ENCODE measurements around the gene GPR37.

Gene GPR37

GRCh38 chr7:124697746-124698145 is 67.8 kb downstream of the GPR37 start:
- H3K27me3 ChIP-seq (ENCODE audit: control insufficient read depth in 3 of 3, insufficient read depth in 3 of 3, low read depth in 1 of 3, low read length in 3 of 3): no peaks in the 10 kb centered on the region
- H2BK5ac ChIP-seq (ENCODE audit: low read length): no peak overlapping the region
- H3K23ac ChIP-seq (ENCODE audit: low read depth, low read length, poor library complexity): no peak overlapping the region
- H3K4me2 ChIP-seq (ENCODE audit: insufficient read depth, low read length, poor library complexity, severe bottlenecking): no peak overlapping the region
- no peak overlapping the region for H3K18ac ChIP-seq (ENCODE audit: low read length)
- H2BK120ac ChIP-seq (ENCODE audit: low read depth, low read length): no peak overlapping the region
- no peaks in the 10 kb centered on the region for H3K36me3 ChIP-seq (replicated peaks in 1 of 2; ENCODE audit: control insufficient read depth in 2 of 2, insufficient read depth in 2 of 2, low read length in 2 of 2)
- WGBS, 2 donors (ENCODE audit: extremely low coverage in 2 of 2, insufficient read length in 2 of 2, insufficient replicate concordance in 1 of 2): no CpG with 5 or more reads among the region's 4 CpGs
- H2BK15ac ChIP-seq (ENCODE audit: low read length): no peak overlapping the region
- H2AK5ac ChIP-seq (ENCODE audit: low read depth, low read length): no peak overlapping the region
- no peaks in the 10 kb centered on the region for H3K9me3 ChIP-seq (replicated peaks in 1 of 2; ENCODE audit: control insufficient read depth in 2 of 2, insufficient read depth in 1 of 2, low read depth in 1 of 2, low read length in 2 of 2)
- H2AFZ ChIP-seq (ENCODE audit: low read length): no peak overlapping the region
- H2BK12ac ChIP-seq (ENCODE audit: low read length): no peak overlapping the region
- no peak for DNase-seq (ENCODE audit: low spot score)
- no peak overlapping the region for H3K4ac ChIP-seq (ENCODE audit: low read length)
- no peaks in the 10 kb centered on the region for H3K4me1 ChIP-seq (ENCODE audit: control insufficient read depth in 2 of 2, insufficient read depth in 1 of 2, low read depth in 1 of 2, low read length in 2 of 2)
- H3K14ac ChIP-seq (ENCODE audit: low read length): no peak overlapping the region
- H3K79me1 ChIP-seq (ENCODE audit: low read depth, low read length): peaks cover 1% of the 10 kb centered on the region
- H4K8ac ChIP-seq (ENCODE audit: low read depth, low read length): no peak overlapping the region
- H4K91ac ChIP-seq (ENCODE audit: low read depth, low read length, poor library complexity): no peak overlapping the region
- no peak overlapping the region for H3K27ac ChIP-seq (replicated peaks; ENCODE audit: low read length)
- H3K9ac ChIP-seq (ENCODE audit: low read depth, low read length, poor library complexity): no peak overlapping the region
- H3K4me3 ChIP-seq (ENCODE audit: low read length in 2 of 2): no peak overlapping the region
